Measurements from ENCODE around the gene LAMA2.
A peak's percentile ranks its signal among the peaks of the same experiment; 100 is the strongest.

LAMA2 gene

GRCh38 chr6:129488313-129488712 is 605.4 kb downstream of the LAMA2 start:
- DNase-seq (ENCODE audit: low read depth): no peak
- no peak overlapping the region for H3K4me3 ChIP-seq (ENCODE audit: low read depth, low read length)
- no peak for TF ChIP-seq MYC (IDR thresholded peaks at IDR 0.05; ENCODE audit: low read depth, low read length)
- TF ChIP-seq CTCF (IDR thresholded peaks at IDR 0.05; ENCODE audit: low read depth, low read length): no peak
- TF ChIP-seq POLR2A (IDR thresholded peaks at IDR 0.05; ENCODE audit: extremely low read depth, insufficient read length): no peak
- no peak for TF ChIP-seq MAX (IDR thresholded peaks at IDR 0.05; ENCODE audit: low read depth, low read length)

GRCh38 chr6:129489215-129489765 is 606.4 kb downstream of the LAMA2 start:
- no peak for DNase-seq (ENCODE audit: low read depth)
- no peak overlapping the region for H3K4me3 ChIP-seq (ENCODE audit: low read depth, low read length)
- TF ChIP-seq CTCF (IDR thresholded peaks at IDR 0.05; ENCODE audit: low read depth, low read length) (no peak), POLR2A (IDR thresholded peaks at IDR 0.05; ENCODE audit: extremely low read depth, insufficient read length) (no peak)

- DNase-seq (ENCODE audit: low read depth): peak; percentile 91
- TF ChIP-seq MAX (IDR thresholded peaks at IDR 0.05; ENCODE audit: low read depth, low read length): no peak
- no peak for TF ChIP-seq POLR2A (IDR thresholded peaks at IDR 0.05; ENCODE audit: extremely low read depth, insufficient read length)
- TF ChIP-seq CTCF (IDR thresholded peaks at IDR 0.05; ENCODE audit: low read depth, low read length): no peak
- TF ChIP-seq MYC (IDR thresholded peaks at IDR 0.05; ENCODE audit: low read depth, low read length): no peak
- H3K4me3 ChIP-seq (ENCODE audit: low read depth, low read length): peak overlapping the region; percentile 55
Observed at GRCh38 chr6:129490521-129491255, 607.8 kb downstream of the LAMA2 start.

GRCh38 chr6:129491436-129491835 is 608.5 kb downstream of the LAMA2 start:
- peak; percentile 29 for DNase-seq (ENCODE audit: low read depth)
- TF ChIP-seq POLR2A (IDR thresholded peaks at IDR 0.05; ENCODE audit: extremely low read depth, insufficient read length): no peak
- TF ChIP-seq CTCF (IDR thresholded peaks at IDR 0.05; ENCODE audit: low read depth, low read length): no peak
- TF ChIP-seq MAX (IDR thresholded peaks at IDR 0.05; ENCODE audit: low read depth, low read length): no peak
- TF ChIP-seq MYC (IDR thresholded peaks at IDR 0.05; ENCODE audit: low read depth, low read length): no peak
- peak overlapping the region; percentile 55 for H3K4me3 ChIP-seq (ENCODE audit: low read depth, low read length)

- DNase-seq (ENCODE audit: low read depth): no peak
- no peak overlapping the region for H3K4me3 ChIP-seq (ENCODE audit: low read depth, low read length)
- TF ChIP-seq MYC (IDR thresholded peaks at IDR 0.05; ENCODE audit: low read depth, low read length): no peak
- TF ChIP-seq POLR2A (IDR thresholded peaks at IDR 0.05; ENCODE audit: extremely low read depth, insufficient read length): no peak
- no peak for TF ChIP-seq CTCF (IDR thresholded peaks at IDR 0.05; ENCODE audit: low read depth, low read length)
- TF ChIP-seq MAX (IDR thresholded peaks at IDR 0.05; ENCODE audit: low read depth, low read length): no peak
Observed at GRCh38 chr6:129492260-129492659, 609.3 kb downstream of the LAMA2 start.

Data from NB4 (cell line).